T-helper 2 cell (primary cell): Measurements from ENCODE around the gene DRC3.

ENCODE experiments used
- DNase-seq, 5 experiments: peaks; one replicate each; pipeline versions ENCODE4 v3.0.0 to v3.0.0-alpha.2; 2012 to 2022

The DRC3 gene

DNA sequence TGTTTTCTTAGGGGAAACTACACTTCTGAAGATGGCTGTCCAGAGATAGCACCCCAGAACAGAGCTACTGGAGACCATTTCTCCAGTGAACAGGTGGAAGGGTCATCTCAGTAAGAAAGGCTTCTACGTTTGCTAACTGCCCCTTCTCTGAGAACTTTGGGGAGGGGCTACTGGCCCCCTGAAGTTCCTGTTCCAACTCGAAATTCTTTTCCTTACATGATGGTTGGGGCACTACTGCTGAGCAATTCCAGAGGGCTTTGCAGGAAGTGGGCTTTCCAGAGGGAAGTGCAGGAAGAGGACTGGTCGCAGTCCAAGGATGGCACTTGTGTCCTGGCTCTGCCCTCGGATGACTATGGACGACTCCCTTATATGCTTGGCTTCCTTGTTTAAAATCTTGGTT, 31.6 kb upstream of the DRC3 start:
- DNase-seq = no peak

- no peak for DNase-seq
These were observed 29.8 kb upstream of the DRC3 start for GRCh38 chr17:17942846-17943245.

DNA sequence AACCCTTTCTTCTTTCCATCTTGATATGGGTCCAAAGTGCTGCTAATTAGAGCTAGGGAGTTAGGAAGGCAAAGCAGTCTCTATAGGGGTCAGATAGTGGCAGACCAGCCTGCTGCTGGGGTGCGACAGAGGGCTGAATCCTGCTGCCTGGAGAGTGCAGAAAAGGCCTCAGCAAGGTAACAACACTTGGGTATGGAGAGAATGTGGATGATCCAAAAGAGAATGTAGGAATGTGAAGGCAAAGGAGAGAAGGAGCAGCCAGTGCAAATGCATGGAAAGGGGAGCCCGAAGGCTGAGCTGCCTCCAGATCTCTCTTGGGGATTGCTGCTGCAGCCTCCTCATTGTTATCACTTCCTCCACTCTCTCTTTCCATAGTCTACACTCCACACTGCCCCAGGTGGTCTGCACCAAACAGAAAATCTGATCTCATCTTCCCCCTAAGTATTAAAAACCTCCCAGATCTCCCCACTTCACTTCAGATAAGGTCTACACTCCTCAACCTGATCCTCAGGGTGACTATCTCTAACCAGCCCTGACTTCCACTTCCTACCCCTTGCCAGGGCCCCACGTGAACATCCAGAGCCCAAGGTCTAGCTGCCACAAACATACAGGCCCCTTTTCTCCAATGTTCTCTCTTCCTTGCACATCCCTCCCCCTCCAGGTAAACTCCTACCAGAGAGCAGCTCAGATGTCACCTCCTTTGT, 29.2 kb upstream of the DRC3 start:
- no peak for DNase-seq

DNA sequence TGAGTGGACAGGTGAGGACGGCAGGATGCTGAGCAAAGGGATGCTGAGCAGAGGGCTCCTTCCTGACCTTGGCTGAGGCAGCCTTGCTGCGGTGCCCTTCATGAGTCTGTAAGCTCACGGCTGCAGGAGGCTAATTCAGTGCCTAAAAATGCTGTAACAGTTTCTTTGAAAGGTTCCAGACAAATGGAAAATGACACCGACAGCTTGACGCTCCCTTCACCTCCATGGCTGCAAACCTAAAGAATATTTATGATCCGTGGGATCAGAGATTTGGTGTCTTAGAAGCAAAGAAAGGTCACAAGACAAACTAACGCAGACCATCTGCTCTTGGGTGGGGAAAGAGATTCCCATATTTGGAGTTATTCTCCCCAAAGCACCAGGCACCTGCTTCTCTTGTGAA, 28.4 kb upstream of the DRC3 start:
- no peak for DNase-seq

- DNase-seq = no peak
These were observed 27.9 kb upstream of the DRC3 start for GRCh38 chr17:17944743-17945142.

DNA sequence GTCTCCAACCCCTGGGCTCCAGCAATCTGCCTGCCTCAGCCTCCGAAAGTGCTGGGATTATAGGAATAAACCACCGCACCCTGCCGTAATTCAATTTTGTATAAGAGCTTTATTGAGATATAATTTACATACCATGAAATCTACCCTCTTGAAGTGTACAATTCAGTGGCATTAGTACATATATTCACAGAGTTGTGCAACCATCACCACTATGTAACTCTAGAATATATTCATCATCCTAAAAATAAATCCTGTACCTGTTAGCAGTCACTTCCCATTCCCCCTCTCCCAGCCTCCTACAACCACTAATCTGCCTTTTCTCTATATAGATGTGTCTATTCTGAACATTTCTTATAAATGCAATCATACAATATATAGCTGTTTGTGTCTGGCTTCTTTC, 26.6 kb upstream of the DRC3 start:
- DNase-seq = no peak

DNA sequence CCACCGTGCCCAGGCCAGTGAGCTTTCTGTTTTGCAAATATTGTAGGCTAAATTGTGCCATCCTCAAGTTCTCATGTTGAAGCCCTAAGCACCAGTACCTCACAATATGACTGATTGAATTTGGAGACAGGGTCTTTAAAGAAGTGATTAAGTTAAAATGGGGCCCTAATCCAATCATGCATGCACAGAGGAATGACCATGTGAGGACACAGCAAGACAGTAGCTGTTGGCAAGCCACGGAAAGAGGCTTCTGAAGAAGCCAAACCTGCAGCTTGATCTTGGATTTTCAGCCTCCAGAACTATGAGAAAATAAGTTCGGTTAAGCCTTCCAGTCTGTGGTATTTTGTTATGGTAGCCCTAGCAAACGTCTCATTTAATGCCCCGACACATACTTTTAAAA, 25.4 kb upstream of the DRC3 start:
- DNase-seq = no peak

DNA sequence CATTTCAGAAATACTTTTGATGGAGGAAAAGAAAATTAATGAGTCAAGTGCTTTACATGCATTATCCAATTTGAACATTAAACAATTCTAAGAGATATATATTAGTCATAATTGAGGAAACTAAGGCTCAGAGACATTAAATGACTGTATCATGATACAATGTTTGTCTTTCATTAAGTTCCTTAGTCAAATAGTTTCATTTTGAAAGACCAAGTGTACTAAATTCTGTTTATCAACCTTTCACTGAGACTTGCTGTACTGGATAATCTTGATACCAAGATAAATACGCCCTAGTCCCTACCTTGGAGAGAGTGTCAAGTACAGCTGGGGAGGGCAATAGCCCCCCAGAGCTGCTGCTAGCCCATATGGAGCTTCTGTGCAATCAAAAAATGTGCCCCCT, 24.7 kb upstream of the DRC3 start:
- DNase-seq = no peak

DNA sequence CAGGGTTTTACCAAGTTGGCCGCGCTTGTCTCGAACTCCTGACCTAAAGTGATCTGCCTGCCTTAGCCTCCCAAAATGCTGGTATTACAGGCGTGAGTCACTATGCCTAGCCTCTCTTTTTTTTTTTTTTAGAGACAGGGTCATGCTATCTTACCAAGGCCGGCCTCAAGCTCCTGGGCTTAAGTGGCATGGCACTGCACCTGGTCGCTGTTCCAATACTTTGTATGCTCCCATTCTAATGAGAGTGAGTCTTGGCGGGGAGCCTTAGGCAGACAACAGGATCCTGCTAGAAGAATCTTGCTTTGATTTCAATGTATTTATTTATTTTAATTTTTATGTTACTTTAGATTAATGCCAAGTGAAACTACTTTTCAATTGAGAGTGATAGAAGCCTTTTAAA, 22.3 kb upstream of the DRC3 start:
- no peak for DNase-seq

DNA sequence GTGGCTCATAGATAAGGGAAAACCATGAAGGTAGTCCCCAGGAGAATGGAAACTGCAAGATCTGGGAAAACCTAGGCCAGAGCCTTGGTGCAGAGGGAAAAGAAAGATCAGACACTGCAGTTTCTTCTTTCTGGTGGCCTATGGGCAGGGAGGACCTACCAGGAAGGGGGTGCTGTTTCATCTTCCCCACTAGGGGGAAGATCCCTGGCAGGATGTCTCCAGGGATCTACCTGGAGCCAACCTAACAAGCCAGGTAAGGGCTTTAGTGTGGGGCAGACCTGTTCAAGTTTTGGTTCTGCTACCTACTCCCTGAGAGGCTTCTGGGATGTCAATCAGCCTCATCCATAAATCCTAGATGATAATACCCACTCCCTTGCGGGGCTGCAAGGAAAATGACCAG, 21.9 kb upstream of the DRC3 start:
- no peak for DNase-seq

- no peak for DNase-seq
These were observed 21.1 kb upstream of the DRC3 start for GRCh38 chr17:17951524-17951923.

DNA sequence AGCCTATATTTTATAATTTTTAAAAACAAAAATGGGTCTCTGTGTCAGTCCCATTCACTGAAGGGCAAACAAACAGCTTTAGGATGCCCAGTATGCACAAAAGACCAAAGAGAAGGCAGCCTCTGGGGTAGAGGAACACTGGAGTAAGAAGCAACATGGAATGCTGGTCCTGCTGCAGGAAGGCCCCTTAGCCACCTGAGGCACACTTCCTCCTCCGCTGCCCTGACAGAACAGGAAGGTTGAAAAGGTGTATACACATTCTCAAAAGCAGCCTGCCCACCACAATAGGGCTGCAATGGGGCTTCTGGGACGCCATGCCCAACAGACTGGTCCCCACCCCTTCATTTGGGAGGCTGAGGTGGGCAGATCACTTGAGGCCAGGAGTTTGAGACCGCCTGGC, 20.0 kb upstream of the DRC3 start:
- no peak for DNase-seq

- DNase-seq = no peak
These were observed 18.6 kb upstream of the DRC3 start for GRCh38 chr17:17954079-17954478.

GRCh38 chr17:17955790-17956341, 16.8 kb upstream of the DRC3 start:
- DNase-seq = peak in 1 of 5 experiments; percentile 31

DNA sequence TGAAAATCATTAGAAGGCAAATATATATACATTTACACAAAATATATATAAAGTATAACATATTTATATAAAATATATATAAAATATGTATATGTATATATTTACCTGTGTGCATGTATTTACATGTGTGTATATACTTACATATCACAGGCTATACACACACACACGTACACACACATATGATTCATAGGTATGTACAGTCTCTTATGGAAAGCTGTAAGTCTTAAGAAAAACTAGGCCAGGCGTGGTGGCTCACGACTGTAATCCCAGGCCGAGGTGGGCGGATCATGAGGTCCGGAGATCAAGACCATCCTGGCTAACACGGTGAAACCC, 15.1 kb upstream of the DRC3 start:
- peak in 1 of 5 experiments; percentile 15 for DNase-seq

DNA sequence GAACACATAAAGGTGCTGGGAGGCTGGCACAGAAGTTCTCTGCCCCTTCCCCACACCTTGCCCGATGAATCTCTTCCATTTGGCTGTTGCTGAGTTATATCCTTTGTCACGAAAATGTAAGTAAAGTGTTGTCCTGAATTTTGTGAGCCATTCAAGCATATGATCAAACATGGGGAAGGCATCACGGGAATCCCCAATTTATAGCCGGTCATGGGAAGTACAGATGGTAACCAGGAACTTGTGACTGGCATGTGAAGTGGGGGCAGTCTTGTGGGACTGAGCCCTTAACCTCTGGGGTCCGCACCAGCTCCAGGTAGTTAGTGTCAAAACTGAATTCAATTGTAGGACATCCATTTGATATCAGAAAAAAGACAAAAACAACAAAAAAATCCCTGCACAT, 13.7 kb upstream of the DRC3 start:
- no peak for DNase-seq

- DNase-seq = peak in 1 of 5 experiments; percentile 67
These were observed 12.9 kb upstream of the DRC3 start for GRCh38 chr17:17959520-17960361.

GRCh38 chr17:17960500-17961030, 12.1 kb upstream of the DRC3 start:
- peak in 1 of 5 experiments; percentile 50 for DNase-seq

DNA sequence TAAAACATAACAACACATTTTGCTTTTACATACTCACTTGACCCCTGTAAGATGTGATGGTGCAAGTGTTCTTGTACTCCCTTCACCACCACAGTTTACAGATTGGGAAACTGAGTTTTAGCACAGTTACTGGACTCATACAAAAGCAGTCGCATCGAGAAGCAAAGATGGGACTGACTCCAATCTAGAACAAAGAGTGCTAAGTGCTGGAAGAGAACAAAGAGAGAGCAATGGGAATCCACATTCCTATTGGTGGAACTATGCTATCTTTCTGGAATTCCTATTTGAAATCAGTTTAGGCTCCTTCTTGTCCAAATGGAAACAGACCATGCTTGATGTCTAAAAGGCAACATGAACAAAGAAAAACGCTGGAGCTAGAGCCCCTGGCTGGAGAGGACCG, 9.6 kb upstream of the DRC3 start:
- DNase-seq = no peak

DNA sequence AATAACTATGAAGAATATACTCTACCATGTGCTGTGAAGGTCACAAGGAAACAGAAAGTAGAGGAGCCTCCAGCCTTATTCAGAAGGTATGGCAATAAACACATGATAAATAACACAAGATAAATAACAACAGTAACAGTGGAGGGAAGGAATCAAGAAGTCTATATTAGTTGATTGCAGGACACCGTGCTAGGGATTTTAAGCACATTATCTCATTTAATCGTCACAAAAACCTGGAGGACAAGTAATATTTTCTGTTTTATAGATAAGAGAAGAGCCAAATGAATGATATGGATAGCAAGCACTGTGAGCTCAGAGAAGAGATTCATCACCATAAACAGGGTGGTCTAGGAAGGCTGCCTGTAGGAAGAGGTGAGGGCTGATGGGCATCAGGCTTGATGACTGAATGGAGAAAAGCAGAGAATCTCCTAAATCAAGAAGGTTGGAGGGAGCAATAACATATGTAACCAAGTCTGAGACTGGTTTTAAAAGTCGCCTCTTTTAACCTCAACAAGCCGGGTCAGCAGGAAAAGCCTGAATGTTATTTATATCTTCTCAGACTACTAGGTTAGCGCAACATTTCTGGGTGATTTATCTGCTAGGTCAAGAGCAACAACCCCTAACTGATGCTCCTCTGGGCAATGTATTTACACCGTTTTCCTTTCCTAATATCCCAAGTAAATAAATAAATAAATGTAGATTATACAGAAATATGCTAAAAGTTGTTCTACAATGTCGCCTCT, 8.8 kb upstream of the DRC3 start:
- no peak for DNase-seq

GRCh38 chr17:17964710-17965109, 8.0 kb upstream of the DRC3 start:
- DNase-seq = no peak

- DNase-seq = no peak
These were observed 7.4 kb upstream of the DRC3 start for GRCh38 chr17:17965152-17965721.

GRCh38 chr17:17966399-17966798, 6.3 kb upstream of the DRC3 start:
- DNase-seq = peak in 1 of 5 experiments; percentile 50
